ENCODE results near the gene KLC4.
"Not testable (repeated sequence)": the region's sequence is repeated elsewhere in the genome, so short reads cannot be mapped to it uniquely, and the experiment has no call there.

GRCh38 chr6:43041475-43041874 is 18.0 kb upstream of the KLC4 start:
- TF ChIP-seq, protein P1, sequence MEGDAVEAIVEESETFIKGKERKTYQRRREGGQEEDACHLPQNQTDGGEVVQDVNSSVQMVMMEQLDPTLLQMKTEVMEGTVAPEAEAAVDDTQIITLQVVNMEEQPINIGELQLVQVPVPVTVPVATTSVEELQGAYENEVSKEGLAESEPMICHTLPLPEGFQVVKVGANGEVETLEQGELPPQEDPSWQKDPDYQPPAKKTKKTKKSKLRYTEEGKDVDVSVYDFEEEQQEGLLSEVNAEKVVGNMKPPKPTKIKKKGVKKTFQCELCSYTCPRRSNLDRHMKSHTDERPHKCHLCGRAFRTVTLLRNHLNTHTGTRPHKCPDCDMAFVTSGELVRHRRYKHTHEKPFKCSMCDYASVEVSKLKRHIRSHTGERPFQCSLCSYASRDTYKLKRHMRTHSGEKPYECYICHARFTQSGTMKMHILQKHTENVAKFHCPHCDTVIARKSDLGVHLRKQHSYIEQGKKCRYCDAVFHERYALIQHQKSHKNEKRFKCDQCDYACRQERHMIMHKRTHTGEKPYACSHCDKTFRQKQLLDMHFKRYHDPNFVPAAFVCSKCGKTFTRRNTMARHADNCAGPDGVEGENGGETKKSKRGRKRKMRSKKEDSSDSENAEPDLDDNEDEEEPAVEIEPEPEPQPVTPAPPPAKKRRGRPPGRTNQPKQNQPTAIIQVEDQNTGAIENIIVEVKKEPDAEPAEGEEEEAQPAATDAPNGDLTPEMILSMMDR (IDR thresholded peaks at IDR 0.05): not testable (repeated sequence)
- not testable (repeated sequence) for TF ChIP-seq POLR2A (IDR thresholded peaks at IDR 0.05)

Data from heart left ventricle (tissue), 13 donors.